DOHH2 (cell line): Measurements from ENCODE around the gene SSNA1.

ENCODE experiments used
- H3F3A ChIP-seq: fragments of 200-600 bp; sonication (generic), shearing (Covaris generic); 2 replicates; pipeline ENCODE4 v1.6.0; 2016; ENCODE audit warnings: antibody characterized with exemption, mild to moderate bottlenecking; ENCODE audit not compliant: control insufficient read depth, insufficient read depth
- H3K27ac ChIP-seq: fragments of 200-600 bp; sonication (generic); 2 replicates; pipeline ENCODE4 v1.5.1; 2014; ENCODE audit warnings: low read depth, mild to moderate bottlenecking, low read length, moderate library complexity
- H3K27me3 ChIP-seq: fragments of 200-600 bp; sonication (generic); 2 replicates; pipeline ENCODE4 v1.6.1; 2014; ENCODE audit warnings: mild to moderate bottlenecking, low read length, mixed read lengths; ENCODE audit not compliant: control insufficient read depth
- H3K36me3 ChIP-seq: fragments of 200-600 bp; sonication (generic); 2 replicates; pipeline ENCODE4 v1.6.1; 2014; ENCODE audit warnings: mild to moderate bottlenecking, low read length, moderate library complexity, mixed read lengths; ENCODE audit not compliant: control insufficient read depth
- H3K4me1 ChIP-seq: fragments of 200-600 bp; sonication (generic); 2 replicates; pipeline ENCODE4 v1.6.1; 2014; ENCODE audit warnings: mild to moderate bottlenecking, low read length, mixed read lengths; ENCODE audit not compliant: control insufficient read depth
- H3K4me2 ChIP-seq: fragments of 200-600 bp; sonication (generic); 2 replicates; pipeline ENCODE4 v1.6.0; 2014; ENCODE audit warnings: mild to moderate bottlenecking, low read length, moderate library complexity
- H3K4me3 ChIP-seq: fragments of 200-600 bp; sonication (generic); 2 replicates; pipeline ENCODE4 v1.5.1; 2014; ENCODE audit warnings: mild to moderate bottlenecking, low read length, mixed read lengths
- H3K79me2 ChIP-seq: fragments of 200-600 bp; sonication (generic); 2 replicates; pipeline ENCODE4 v1.6.1; 2014; ENCODE audit warnings: mild to moderate bottlenecking, low read length, mixed read lengths; ENCODE audit not compliant: control insufficient read depth
- H3K9me2 ChIP-seq: fragments of 200-600 bp; sonication (generic); replicated peaks from 2 replicates; pipeline ENCODE4 v1.6.1; 2014; ENCODE audit warnings: mild to moderate bottlenecking, low read length, mixed read lengths; ENCODE audit not compliant: control insufficient read depth
- H3K9me3 ChIP-seq: fragments of 200-600 bp; sonication (generic); 2 replicates; pipeline ENCODE4 v1.6.1; 2014; ENCODE audit warnings: antibody characterized with exemption, low read length, mixed read lengths; ENCODE audit not compliant: control insufficient read depth, insufficient read depth
- H4K20me1 ChIP-seq: fragments of 200-600 bp; sonication (generic); 2 replicates; pipeline ENCODE4 v1.6.0; 2014; ENCODE audit warnings: low read depth, mild to moderate bottlenecking, antibody characterized with exemption, low read length, moderate library complexity; ENCODE audit not compliant: control insufficient read depth, insufficient read depth
- EZH2phosphoT487 ChIP-seq: fragments of 200-600 bp; sonication (generic); IDR thresholded peaks from 2 replicates; pipeline ENCODE4 v1.6.1; 2017; ENCODE audit warnings: borderline replicate concordance, mild to moderate bottlenecking, antibody characterized with exemption, low read length, moderate library complexity, mixed read lengths
- TF ChIP-seq, protein P1 (sequence below): fragments of 200-600 bp; sonication (generic); IDR thresholded peaks from one replicate; pipeline ENCODE4 v1.5.1; 2014; ENCODE audit warnings: antibody characterized with exemption, mild to moderate bottlenecking, low read depth, low read length; ENCODE audit not compliant: poor library complexity, severe bottlenecking

Gene SSNA1

DNA sequence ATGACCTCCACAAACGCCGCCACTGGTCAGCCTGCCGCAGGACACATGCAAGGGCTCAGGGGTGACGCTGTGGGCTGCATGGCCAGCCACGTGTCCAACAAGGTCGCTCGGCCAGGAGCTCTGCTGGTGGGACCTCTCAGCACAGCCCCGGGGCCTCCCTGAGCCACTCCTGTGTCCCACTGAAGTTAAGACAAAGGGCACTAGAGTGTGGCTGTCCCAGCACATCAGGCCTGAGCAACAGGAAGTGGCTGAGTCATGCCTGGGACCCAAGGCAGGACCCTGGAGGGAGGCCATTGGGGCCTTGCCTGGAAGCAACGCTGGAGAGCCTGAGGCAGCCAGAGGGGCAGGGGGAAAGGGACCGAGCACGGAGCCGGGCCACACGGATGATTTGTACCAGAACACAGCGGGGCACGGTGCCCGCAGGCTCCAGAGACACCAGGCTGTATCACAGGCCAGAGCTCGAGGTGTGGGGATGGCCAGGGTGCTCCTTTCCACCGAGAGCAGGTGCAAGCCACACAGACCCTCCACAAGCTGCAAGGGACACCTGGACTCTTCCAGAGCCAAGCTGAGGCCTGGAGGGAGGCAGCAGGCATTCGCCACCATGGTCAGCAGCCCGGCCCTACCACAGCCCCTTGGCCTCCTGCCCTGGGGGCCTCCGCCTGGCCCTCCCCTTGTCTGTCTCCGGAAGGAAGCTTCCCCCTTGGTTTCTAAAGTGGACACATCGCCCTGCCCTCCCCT, 10.1 kb upstream of the SSNA1 start:
- H3K4me1 ChIP-seq: peaks cover 19% of the 10 kb centered on the region
- no peak overlapping the region for H3K4me2 ChIP-seq
- no peaks in the 10 kb centered on the region for H3K9me3 ChIP-seq
- peaks cover 5% of the 10 kb centered on the region; the same call in 1 of the 2 replicates for H4K20me1 ChIP-seq
- no peak overlapping the region for H3K27ac ChIP-seq
- peaks cover 7% of the 10 kb centered on the region for H3F3A ChIP-seq
- no peaks in the 10 kb centered on the region for H3K79me2 ChIP-seq
- no peaks in the 10 kb centered on the region for H3K27me3 ChIP-seq
- TF ChIP-seq, protein P1, sequence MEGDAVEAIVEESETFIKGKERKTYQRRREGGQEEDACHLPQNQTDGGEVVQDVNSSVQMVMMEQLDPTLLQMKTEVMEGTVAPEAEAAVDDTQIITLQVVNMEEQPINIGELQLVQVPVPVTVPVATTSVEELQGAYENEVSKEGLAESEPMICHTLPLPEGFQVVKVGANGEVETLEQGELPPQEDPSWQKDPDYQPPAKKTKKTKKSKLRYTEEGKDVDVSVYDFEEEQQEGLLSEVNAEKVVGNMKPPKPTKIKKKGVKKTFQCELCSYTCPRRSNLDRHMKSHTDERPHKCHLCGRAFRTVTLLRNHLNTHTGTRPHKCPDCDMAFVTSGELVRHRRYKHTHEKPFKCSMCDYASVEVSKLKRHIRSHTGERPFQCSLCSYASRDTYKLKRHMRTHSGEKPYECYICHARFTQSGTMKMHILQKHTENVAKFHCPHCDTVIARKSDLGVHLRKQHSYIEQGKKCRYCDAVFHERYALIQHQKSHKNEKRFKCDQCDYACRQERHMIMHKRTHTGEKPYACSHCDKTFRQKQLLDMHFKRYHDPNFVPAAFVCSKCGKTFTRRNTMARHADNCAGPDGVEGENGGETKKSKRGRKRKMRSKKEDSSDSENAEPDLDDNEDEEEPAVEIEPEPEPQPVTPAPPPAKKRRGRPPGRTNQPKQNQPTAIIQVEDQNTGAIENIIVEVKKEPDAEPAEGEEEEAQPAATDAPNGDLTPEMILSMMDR: no peak
- no peak for TF ChIP-seq EZH2phosphoT487
- peaks cover 32% of the 10 kb centered on the region for H3K36me3 ChIP-seq
- H3K9me2 ChIP-seq: no peaks in the 10 kb centered on the region
- no peak overlapping the region for H3K4me3 ChIP-seq

DNA sequence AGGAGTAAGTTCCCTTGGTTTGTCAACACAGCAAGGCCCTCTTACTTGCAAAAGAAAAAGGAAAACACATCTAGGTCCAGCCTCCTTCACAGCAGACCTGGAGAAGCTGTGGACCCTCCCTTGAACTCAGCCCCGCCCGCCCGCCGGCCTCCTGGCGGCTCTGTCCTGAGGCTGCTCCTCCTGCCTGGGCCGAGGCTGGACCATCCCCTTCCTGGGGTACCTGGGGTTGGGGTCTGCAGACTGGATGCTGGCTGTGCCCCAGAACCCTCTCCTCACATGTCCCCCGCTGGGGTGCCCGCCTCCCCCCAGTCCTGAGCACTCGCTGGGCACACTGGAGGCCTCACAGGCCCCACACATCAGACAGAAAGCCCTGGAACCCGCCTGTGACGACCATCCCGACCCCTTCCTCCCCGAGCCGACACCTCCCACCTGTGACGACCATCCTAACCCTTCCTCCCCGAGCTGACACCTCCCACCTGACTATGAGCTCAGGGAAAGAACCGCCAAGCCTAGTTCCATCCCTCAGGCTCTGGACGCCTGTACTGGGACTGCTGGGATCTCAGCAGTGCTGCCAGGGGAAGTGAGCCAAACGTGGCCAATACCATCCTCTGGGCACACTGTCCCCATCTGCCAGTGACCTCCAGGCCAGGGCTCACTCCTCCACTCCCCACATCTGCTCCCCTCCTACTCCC, 9.4 kb upstream of the SSNA1 start:
- Histone ChIP-seq H3K36me3 (peaks cover 38% of the 10 kb centered on the region), H3F3A (peaks cover 7% of the 10 kb centered on the region), H4K20me1 (peaks cover 5% of the 10 kb centered on the region; the same call in 1 of the 2 replicates), H3K27ac (no peak overlapping the region), H3K4me3 (no peak overlapping the region), H3K9me2 (no peaks in the 10 kb centered on the region), H3K9me3 (no peaks in the 10 kb centered on the region), H3K4me2 (no peak overlapping the region), H3K27me3 (no peaks in the 10 kb centered on the region), H3K4me1 (peaks cover 12% of the 10 kb centered on the region), H3K79me2 (no peaks in the 10 kb centered on the region)
- TF ChIP-seq, protein P1: no peak
- TF ChIP-seq EZH2phosphoT487: no peak

DNA sequence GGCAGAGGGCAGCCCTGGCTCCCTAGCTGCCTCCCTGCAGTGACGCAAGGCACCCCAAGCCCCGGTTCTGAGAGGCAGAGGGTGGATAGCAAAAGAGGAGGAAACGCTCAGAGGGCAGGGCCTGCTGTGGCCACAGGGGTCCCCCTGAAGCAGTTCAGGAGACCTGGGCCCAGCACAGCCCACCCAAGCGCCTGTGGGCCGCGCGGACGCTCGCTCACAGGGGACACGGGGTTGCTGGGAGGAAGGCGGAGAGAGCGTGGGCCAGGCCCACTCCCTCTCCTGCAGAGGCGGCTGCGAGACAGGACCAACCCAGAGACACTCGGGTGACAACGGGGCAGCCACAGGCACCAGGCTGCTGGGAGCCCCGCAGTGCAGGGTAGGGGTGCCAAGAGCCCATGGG, 8.7 kb upstream of the SSNA1 start:
- H3K27ac ChIP-seq: no peak overlapping the region
- no peaks in the 10 kb centered on the region for H3K9me2 ChIP-seq
- H3K27me3 ChIP-seq: no peaks in the 10 kb centered on the region
- no peaks in the 10 kb centered on the region for H3K79me2 ChIP-seq
- H3F3A ChIP-seq: peaks cover 7% of the 10 kb centered on the region
- no peak for TF ChIP-seq EZH2phosphoT487
- TF ChIP-seq, protein P1: no peak
- peaks cover 5% of the 10 kb centered on the region; the same call in 1 of the 2 replicates for H4K20me1 ChIP-seq
- H3K4me1 ChIP-seq: peaks cover 6% of the 10 kb centered on the region
- H3K4me2 ChIP-seq: no peak overlapping the region
- H3K9me3 ChIP-seq: no peaks in the 10 kb centered on the region
- H3K36me3 ChIP-seq: peaks cover 38% of the 10 kb centered on the region
- no peak overlapping the region for H3K4me3 ChIP-seq
